Endothelial cell of umbilical vein (primary cell): Measurements from ENCODE around the gene NCAPG2. TPM values are rescaled to one million over a fixed set of nuclear protein-coding genes. Genes with fewer than 3 reads are reported as not detected.

Experiments
- BruUV-seq: library from RNA; stranded (reverse); fragments of 400-500 nt; replicated peaks from 2 replicates; lab custom pipeline; 2021; lab: Mats Ljungman, UMichigan
- CTCF ChIA-PET: fragments of 300-600, 350-600 bp; sonication (Branson Sonifier 250); formaldehyde crosslinking; loops from one replicate; lab custom pipeline; 2021; ENCODE audit warnings: antibody characterized with exemption, inconsistent platforms; lab: Charles Lee
- POLR2A ChIA-PET: fragments of 300-600, 350-600 bp; sonication (Branson Sonifier 250); formaldehyde crosslinking; loops from one replicate; lab custom pipeline; 2021; ENCODE audit warnings: antibody characterized with exemption, inconsistent platforms; lab: Charles Lee
- DNase-seq: peaks from one replicate; pipeline ENCODE4 v3.0.0-alpha.2; 2011; ENCODE audit warnings: low read depth, low spot score
- FAIRE-seq: peaks from 2 replicates; lab custom pipeline; 2011; peaks lifted over from hg19 to GRCh38; lab: Jason Lieb, UNC
- H2AFZ ChIP-seq: 2 replicates; pipeline ENCODE4 v1.6.0; 2012; ENCODE audit warnings: low read depth, low read length, control low read depth, inconsistent platforms
- H3K27ac ChIP-seq: 2 replicates; pipeline ENCODE4 v1.5.1; 2011; ENCODE audit warnings: low read depth, mild to moderate bottlenecking, control low read depth, low read length, moderate library complexity; ENCODE audit not compliant: insufficient read depth
- H3K27me3 ChIP-seq, 2 experiments: 2 replicates each; pipeline versions ENCODE4 v1.6.0 to v1.6.1; 2011; ENCODE audit warnings: low read length in 2 of 2, mixed read lengths in 1 of 2; ENCODE audit not compliant: control insufficient read depth in 2 of 2, insufficient read depth in 2 of 2
- H3K36me3 ChIP-seq, 2 experiments: 2 replicates in 1 of 2; 3 replicates in 1 of 2; pipeline ENCODE4 v1.5.1; 2011; ENCODE audit warnings: low read length in 2 of 2, mild to moderate bottlenecking in 1 of 2, moderate library complexity in 1 of 2; ENCODE audit not compliant: control insufficient read depth in 2 of 2, insufficient read depth in 2 of 2; ENCODE audit errors: extremely low read depth in 1 of 2
- H3K4me1 ChIP-seq: 3 replicates; pipeline ENCODE4 v1.5.1; 2011; ENCODE audit warnings: mild to moderate bottlenecking, low read length; ENCODE audit not compliant: control insufficient read depth, insufficient read depth; ENCODE audit errors: extremely low read depth
- H3K4me2 ChIP-seq: 2 replicates; pipeline ENCODE4 v1.6.1; 2011; ENCODE audit warnings: low read length, control low read depth, mixed read lengths; ENCODE audit not compliant: insufficient read depth
- H3K4me3 ChIP-seq, 3 experiments: fragments of 200-600 bp in 1 of 3; sonication (generic), shearing (Covaris generic) in 1 of 3; replicated peaks in 1 of 3; 2 replicates each; pipeline ENCODE4 v1.5.1; 2011 to 2016; ENCODE audit warnings: control low read depth in 3 of 3, low read length in 3 of 3, mild to moderate bottlenecking in 2 of 3, inconsistent platforms in 1 of 3, low read depth in 1 of 3, moderate library complexity in 1 of 3; ENCODE audit not compliant: insufficient read depth in 1 of 3
- H3K79me2 ChIP-seq: 2 replicates; pipeline ENCODE4 v1.6.0; 2012; ENCODE audit warnings: low read length, inconsistent platforms; ENCODE audit not compliant: control insufficient read depth, insufficient read depth
- H3K9ac ChIP-seq: replicated peaks from 2 replicates; pipeline ENCODE3; 2011; ENCODE audit warnings: low read length, control low read depth; ENCODE audit not compliant: insufficient read depth; ENCODE audit errors: extremely low read depth
- H3K9me1 ChIP-seq: replicated peaks from 3 replicates; pipeline ENCODE4 v1.6.0; 2011; ENCODE audit warnings: mild to moderate bottlenecking, low read length; ENCODE audit not compliant: control insufficient read depth, insufficient read depth; ENCODE audit errors: extremely low read depth
- H3K9me3 ChIP-seq: replicated peaks from 2 replicates; pipeline ENCODE4 v1.5.1; 2012; ENCODE audit warnings: low read length, inconsistent platforms; ENCODE audit not compliant: control insufficient read depth, insufficient read depth
- H4K20me1 ChIP-seq: replicated peaks from 2 replicates; pipeline ENCODE3; 2011; ENCODE audit warnings: mild to moderate bottlenecking, low read length; ENCODE audit not compliant: control insufficient read depth, insufficient read depth; ENCODE audit errors: extremely low read depth
- EZH2 ChIP-seq: IDR thresholded peaks from 2 replicates; pipeline ENCODE4 v1.6.1; 2012; ENCODE audit warnings: borderline replicate concordance, low read depth, mild to moderate bottlenecking, moderate library complexity, low read length, inconsistent platforms; ENCODE audit not compliant: severe bottlenecking
- FOS ChIP-seq: IDR thresholded peaks from 2 replicates; pipeline ENCODE4 v1.6.1; 2011; ENCODE audit warnings: mild to moderate bottlenecking, low read length, moderate library complexity, borderline replicate concordance; ENCODE audit not compliant: insufficient read depth
- GATA2 ChIP-seq: IDR thresholded peaks from 2 replicates; pipeline ENCODE4 v1.7.0; 2011; ENCODE audit warnings: low read depth, mild to moderate bottlenecking, moderate library complexity, mixed read lengths, low read length; ENCODE audit not compliant: insufficient read length, insufficient read depth
- JUN ChIP-seq: IDR thresholded peaks from 2 replicates; pipeline ENCODE4 v1.6.1; 2011; ENCODE audit warnings: borderline replicate concordance, low read depth; ENCODE audit not compliant: insufficient read length, insufficient read depth
- MYC ChIP-seq: IDR thresholded peaks from one replicate; pipeline ENCODE4 v1.6.1; 2011; ENCODE audit warnings: mild to moderate bottlenecking, low read depth, low read length
- POLR2A ChIP-seq: IDR thresholded peaks from 2 replicates; pipeline ENCODE4 v1.6.1; 2012; ENCODE audit warnings: low read depth, mild to moderate bottlenecking, control low read depth, low read length
- POLR2AphosphoS5 ChIP-seq: IDR thresholded peaks from 2 replicates; pipeline ENCODE4 v1.6.1; 2012; ENCODE audit warnings: low read depth, mild to moderate bottlenecking, control low read depth, low read length, moderate library complexity; ENCODE audit not compliant: insufficient read depth
- dilution Hi-C: fragments of 300-500 bp; cut with MboI; formaldehyde crosslinking; loops from one replicate; pipeline ENCODE4 v1.15.0; 2019; ENCODE audit warnings: low sequenced_read_pairs; ENCODE audit not compliant: extremely low pct_ligation_motif_present
- intact Hi-C: fragments of 100-400 bp; cut with micrococcal nuclease; formaldehyde crosslinking; loops from one replicate; pipeline ENCODE4 v1.10.0; 2022
- polyA plus RNA-seq, 4 experiments: library from polyadenylated mRNA; depleted of rRNA in 3 of 4; stranded (reverse) in 3 of 4; unstranded in 1 of 4; fragments of >200 nt; gene quantifications; 2 replicates each; pipeline versions ENCODE4 v1.2.1 to v1.2.3, GENCODE V29; 2011 to 2012; ENCODE audit warnings: missing spikeins in 1 of 4
- total RNA-seq: library from RNA; stranded (reverse); gene quantifications from 2 replicates; pipeline ENCODE4 v1.2.3, GENCODE V29; 2021
- TF ChIP-seq, protein P1 (sequence below): IDR thresholded peaks from 2 replicates; pipeline ENCODE4 v1.6.1; 2011; ENCODE audit not compliant: insufficient read depth, insufficient read length
- TF ChIP-seq, protein P2 (sequence below), 2 donors: IDR thresholded peaks; 1 replicate in 1 of 2; 2 replicates in 1 of 2; pipeline ENCODE4 v1.5.1; 2011; ENCODE audit warnings: low read length in 2 of 2, mild to moderate bottlenecking in 2 of 2, moderate library complexity in 2 of 2, control low read depth in 1 of 2, inconsistent platforms in 1 of 2, low read depth in 1 of 2; ENCODE audit not compliant: insufficient read depth in 1 of 2; ENCODE audit errors: extremely low read depth in 1 of 2

Gene NCAPG2
- total and polyA plus RNA-seq, 2 donors (not counting 3 experiments of a cell fraction or from before 2014, with no cell fraction given): 19.2 to 62.3 TPM

DNA sequence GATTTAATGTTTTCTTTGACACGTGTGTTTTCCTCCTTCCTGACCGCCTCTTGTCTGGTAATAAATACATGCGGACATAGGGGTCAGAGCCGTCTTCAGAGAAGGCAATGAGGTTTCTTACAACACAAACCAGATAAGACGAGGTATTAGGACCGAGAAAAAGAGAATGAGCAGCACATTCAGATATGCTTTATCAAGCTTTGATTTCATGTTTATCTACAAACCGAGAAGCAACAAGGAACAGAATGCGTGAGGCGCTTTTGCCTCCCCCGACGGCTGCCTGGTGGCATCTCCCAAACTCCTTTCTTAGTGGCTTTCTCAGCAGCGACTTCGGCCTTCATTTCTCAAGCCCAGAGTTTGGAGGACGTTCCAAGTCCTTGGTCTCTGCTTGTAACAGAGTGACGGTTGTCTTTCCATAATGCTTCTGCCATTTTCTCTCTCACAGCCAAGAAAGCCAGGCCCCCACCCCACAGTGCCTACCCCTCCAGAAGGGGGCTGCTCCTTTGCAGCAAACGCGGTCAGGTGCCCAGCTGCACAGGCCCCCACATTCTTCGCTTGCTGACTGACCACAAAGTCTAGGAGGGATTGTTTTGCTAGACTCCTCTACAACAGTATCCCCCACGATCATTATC is 32.6 kb upstream of the NCAPG2 start:
- ChIA-PET POLR2A (no interaction called here), CTCF (no interaction called here)
- no peak for FAIRE-seq
- intact Hi-C loops (no loop called here), dilution Hi-C loops (no loop called here)
- Histone ChIP-seq H3K9me3 (no peaks in the 10 kb centered on the region), H3K79me2 (no peaks in the 10 kb centered on the region), H4K20me1 (no peaks in the 10 kb centered on the region), H3K9ac (no peak overlapping the region), H3K9me1 (no peaks in the 10 kb centered on the region), H3K4me1 (peaks cover 25% of the 10 kb centered on the region), H3K4me3 (no peak overlapping the region), H3K36me3 (peaks cover 3 to 9% of the 10 kb centered on the region in 2 experiments), H3K27ac (no peak overlapping the region), H2AFZ (no peak overlapping the region), H3K4me2 (no peak overlapping the region), H3K27me3 (no peaks in the 10 kb centered on the region)
- no peak for TF ChIP-seq GATA2
- DNase-seq: no peak
- BruUV-seq: no TSS peak

DNA sequence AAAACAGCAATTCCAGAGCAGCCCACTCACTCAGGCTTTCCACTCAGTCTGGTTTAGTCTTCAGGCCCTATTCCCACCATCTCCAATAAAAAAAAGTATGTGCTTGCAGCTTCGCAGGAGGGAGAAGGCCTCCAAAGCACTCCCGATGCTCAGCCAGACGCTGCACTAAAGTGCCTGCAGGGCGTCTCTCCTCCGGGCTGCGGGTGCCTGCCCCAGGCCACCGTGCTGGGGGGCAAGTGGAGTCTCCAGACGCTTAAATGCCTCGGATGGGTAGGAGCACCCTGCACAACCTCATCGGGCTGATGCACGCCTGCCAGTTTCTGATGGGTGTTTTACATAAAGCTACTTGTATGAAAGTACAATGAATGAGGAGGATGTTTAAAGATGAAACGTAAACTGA is 31.3 kb upstream of the NCAPG2 start:
- H3K9me1 ChIP-seq: no peaks in the 10 kb centered on the region
- H3K27ac ChIP-seq: no peak overlapping the region
- POLR2A ChIA-PET: no interaction called here
- peaks cover 3 to 7% of the 10 kb centered on the region in 2 experiments for H3K36me3 ChIP-seq
- H4K20me1 ChIP-seq: no peaks in the 10 kb centered on the region
- no peaks in the 10 kb centered on the region for H3K79me2 ChIP-seq
- intact Hi-C loops (loop anchor here (1.0 kb wide), 1 partner anchor 126 kb away; no protein-coding TSS in a partner anchor), dilution Hi-C loops (no loop called here)
- CTCF ChIA-PET: no interaction called here
- no peaks in the 10 kb centered on the region for H3K27me3 ChIP-seq
- no peak for FAIRE-seq
- no peak overlapping the region for H2AFZ ChIP-seq
- no peak overlapping the region for H3K4me3 ChIP-seq
- peaks cover 18% of the 10 kb centered on the region for H3K4me1 ChIP-seq
- DNase-seq: no peak
- TF ChIP-seq, protein P1, sequence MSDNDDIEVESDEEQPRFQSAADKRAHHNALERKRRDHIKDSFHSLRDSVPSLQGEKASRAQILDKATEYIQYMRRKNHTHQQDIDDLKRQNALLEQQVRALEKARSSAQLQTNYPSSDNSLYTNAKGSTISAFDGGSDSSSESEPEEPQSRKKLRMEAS: no peak
- no peak for TF ChIP-seq POLR2AphosphoS5
- TF ChIP-seq, protein P2, sequence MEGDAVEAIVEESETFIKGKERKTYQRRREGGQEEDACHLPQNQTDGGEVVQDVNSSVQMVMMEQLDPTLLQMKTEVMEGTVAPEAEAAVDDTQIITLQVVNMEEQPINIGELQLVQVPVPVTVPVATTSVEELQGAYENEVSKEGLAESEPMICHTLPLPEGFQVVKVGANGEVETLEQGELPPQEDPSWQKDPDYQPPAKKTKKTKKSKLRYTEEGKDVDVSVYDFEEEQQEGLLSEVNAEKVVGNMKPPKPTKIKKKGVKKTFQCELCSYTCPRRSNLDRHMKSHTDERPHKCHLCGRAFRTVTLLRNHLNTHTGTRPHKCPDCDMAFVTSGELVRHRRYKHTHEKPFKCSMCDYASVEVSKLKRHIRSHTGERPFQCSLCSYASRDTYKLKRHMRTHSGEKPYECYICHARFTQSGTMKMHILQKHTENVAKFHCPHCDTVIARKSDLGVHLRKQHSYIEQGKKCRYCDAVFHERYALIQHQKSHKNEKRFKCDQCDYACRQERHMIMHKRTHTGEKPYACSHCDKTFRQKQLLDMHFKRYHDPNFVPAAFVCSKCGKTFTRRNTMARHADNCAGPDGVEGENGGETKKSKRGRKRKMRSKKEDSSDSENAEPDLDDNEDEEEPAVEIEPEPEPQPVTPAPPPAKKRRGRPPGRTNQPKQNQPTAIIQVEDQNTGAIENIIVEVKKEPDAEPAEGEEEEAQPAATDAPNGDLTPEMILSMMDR (IDR thresholded peaks at IDR 0.05; ENCODE audit: extremely low read depth in 1 of 2, insufficient read depth in 1 of 2, low read depth in 1 of 2, low read length in 2 of 2): no peak
- no peak for TF ChIP-seq MYC
- TF ChIP-seq JUN: no peak
- no peak for TF ChIP-seq GATA2
- no peak for TF ChIP-seq POLR2A
- TF ChIP-seq FOS: no peak
- TF ChIP-seq EZH2: no peak
- no TSS peak for BruUV-seq
- H3K4me2 ChIP-seq: no peak overlapping the region
- H3K9me3 ChIP-seq: no peaks in the 10 kb centered on the region
- no peak overlapping the region for H3K9ac ChIP-seq
